Measurements from ENCODE around the gene SLC37A3.

GRCh38 chr7:140404565-140405065 lies 6.3 kb upstream of the SLC37A3 start:
- TF ChIP-seq REST (IDR thresholded peaks at IDR 0.05; ENCODE audit: insufficient read depth in 1 of 2, low read depth in 2 of 2, low read length in 1 of 2) (no peak), CTCF (IDR thresholded peaks at IDR 0.05) (no peak), POLR2AphosphoS5 (IDR thresholded peaks at IDR 0.05; ENCODE audit: low read depth, low read length) (no peak), SIN3A (IDR thresholded peaks at IDR 0.05; ENCODE audit: borderline replicate concordance, insufficient read depth, low read depth, low read length) (no peak)
